WI38 (cell line): ENCODE results near the gene EEF1AKMT4.
"Not testable (repeated sequence)": the region's sequence is repeated elsewhere in the genome, so short reads cannot be mapped to it uniquely, and the experiment has no call there.

Experiments
- H3K4me3 ChIP-seq: 2 replicates; pipeline ENCODE4 v1.5.1; 2011; ENCODE audit warnings: low read depth, mild to moderate bottlenecking, control low read depth, low read length
- CTCF ChIP-seq: IDR thresholded peaks from 2 replicates; pipeline ENCODE4 v1.5.1; 2012; ENCODE audit warnings: low read depth, mild to moderate bottlenecking, control low read depth, low read length

Gene EEF1AKMT4

GRCh38 chr3:184261270-184261853, 11.9 kb downstream of the EEF1AKMT4 start, which contains the start of gene CAMK2N2:
Gene CAMK2N2 (minus strand): TSS chr3:184261553. CDS start chr3:184261285, 268 bp downstream.
- TF ChIP-seq CTCF, result no peak
- peak within 1 kb of the TSS; percentile 54 for H3K4me3 ChIP-seq

- H3K4me3 ChIP-seq, result peak overlapping the region; percentile 54
- no peak for TF ChIP-seq CTCF
Measured at GRCh38 chr3:184261854-184262763, 12.6 kb downstream of the EEF1AKMT4 start.

- TF ChIP-seq CTCF, result no peak
- no peak overlapping the region for H3K4me3 ChIP-seq
Measured at GRCh38 chr3:184262764-184263179, 13.3 kb downstream of the EEF1AKMT4 start.

- H3K4me3 ChIP-seq, result not testable (repeated sequence)
Measured at GRCh38 chr3:184267249-184267648, 17.8 kb downstream of the EEF1AKMT4 start.

GRCh38 chr3:184272269-184272668, 22.8 kb downstream of the EEF1AKMT4 start:
- H3K4me3 ChIP-seq, result no peak overlapping the region
- TF ChIP-seq CTCF, result no peak

GRCh38 chr3:184275381-184275701, 25.9 kb downstream of the EEF1AKMT4 start:
- H3K4me3 ChIP-seq, result no peak overlapping the region
- TF ChIP-seq CTCF, result no peak

- TF ChIP-seq CTCF, result no peak
- no peak within 1 kb of the TSS for H3K4me3 ChIP-seq
Measured at GRCh38 chr3:184275961-184276910, 26.8 kb downstream of the EEF1AKMT4 start, which contains the start of gene ECE2. Gene ECE2 (plus strand): TSS chr3:184276022. CDS start chr3:184276154, 132 bp downstream.
